Measurements from ENCODE around the gene POPDC3. TPM values are rescaled to one million over a fixed set of nuclear protein-coding genes. Genes with fewer than 3 reads are reported as not detected.

The POPDC3 gene
- total RNA-seq, 1 donor from 2014 or later = 50.1 TPM

DNA sequence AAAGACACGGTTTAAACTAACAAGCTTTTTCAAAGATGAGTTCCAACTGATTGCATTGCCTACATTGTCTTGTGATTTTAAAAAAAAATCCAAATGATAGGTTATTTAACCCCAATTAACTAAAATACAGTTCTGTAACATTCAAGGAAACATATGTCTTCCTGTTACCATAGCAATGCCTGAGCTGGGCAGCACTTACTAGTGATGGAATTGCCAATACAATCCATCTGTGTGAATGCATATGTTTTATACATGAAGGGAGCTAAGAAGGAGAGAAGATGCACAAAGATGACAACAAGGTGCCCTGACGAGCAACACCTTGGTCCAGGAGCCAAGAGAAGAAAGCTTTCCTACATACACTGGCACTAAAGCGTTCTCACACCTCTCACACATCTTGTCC is 68.7 kb downstream of the POPDC3 start:
- DNase-seq (no peak), ATAC-seq (ENCODE audit: poor library complexity) (no peak)
- intact Hi-C loops (cut with DNase I) = no loop called here

DNA sequence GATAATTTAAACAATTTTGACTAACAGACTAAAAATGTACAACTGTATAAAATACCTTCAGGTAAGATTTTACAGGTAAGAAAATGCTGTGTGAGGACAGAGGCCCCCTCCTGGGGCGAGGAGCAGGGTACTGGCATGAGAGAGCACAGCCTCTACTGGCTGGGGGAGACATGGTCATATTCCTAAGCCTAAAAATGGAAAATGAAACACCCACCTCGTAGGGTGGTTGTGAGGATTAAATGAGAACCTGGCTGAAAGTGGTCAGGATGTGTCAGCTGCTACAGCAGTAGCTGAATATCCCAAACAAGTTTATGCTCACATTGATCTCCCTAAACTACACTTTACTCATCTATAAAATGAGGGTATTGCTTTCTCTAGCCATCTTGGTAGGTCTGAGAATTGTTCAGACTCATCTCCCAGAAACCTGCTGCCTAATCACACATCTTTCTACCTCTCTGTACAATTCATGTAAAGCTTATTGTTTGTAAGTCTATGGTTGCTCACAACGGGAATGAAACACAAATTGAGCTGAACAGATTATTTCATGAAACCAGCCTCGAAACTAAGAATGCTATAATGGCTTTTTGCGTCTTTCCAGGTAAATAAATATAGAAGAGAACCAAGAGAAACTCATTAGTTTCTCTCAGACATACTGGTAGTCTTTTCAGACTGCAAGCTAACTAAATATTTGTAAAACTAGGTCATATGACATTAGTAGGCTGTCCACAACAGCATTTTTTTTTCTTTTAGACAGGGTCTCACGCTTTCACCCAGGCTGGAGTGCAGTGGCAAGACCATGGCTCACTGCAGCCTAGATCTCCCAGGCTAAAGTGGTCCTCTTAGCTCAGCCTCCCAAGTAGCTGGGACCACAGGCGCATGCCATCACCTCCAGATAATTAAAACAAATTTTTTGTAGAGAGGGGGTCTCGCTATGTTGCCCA is 69.6 kb downstream of the POPDC3 start:
- intact Hi-C loops (cut with DNase I) = no loop called here
- ATAC-seq (ENCODE audit: poor library complexity) = no peak
- DNase-seq = no peak

DNA sequence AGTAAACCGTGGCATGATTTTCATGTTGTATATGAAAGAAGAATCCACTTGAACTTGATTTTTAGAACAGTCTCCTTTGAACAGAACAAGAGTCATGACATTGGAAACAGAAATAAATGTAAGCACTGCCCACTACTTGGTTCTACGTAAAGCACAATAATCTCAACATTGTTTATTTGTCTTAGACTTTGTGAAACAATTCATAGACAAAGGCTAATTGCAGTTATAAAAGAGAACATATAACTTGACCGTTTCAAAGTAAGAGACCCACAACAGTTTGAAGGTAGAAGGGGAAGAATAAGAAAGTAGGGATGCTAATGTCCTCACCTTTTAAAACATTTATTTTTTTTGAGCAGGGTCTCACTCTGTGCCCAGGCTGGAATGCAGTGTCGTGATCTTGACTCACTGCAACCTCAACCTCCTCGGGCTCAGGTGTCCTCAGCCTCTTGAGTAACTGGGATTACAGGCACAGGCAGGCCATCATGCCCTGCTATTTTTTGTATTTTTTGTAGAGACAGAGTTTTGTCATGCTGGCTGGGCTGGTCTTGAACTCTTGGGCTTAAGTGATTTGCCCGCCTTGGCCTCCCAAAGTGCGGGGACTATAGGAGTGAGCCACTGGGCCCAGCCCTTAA is 71.1 kb downstream of the POPDC3 start:
- DNase-seq (no peak), ATAC-seq (ENCODE audit: poor library complexity) (no peak)
- intact Hi-C loops (cut with DNase I) = no loop called here

Other genes with a start within 250 kb of the POPDC3 start
- gene LIN28B, start 222.9 kb downstream of the POPDC3 start, total RNA-seq = not detected
- 23.0 TPM for gene PREP, start 223.1 kb upstream of the POPDC3 start, total RNA-seq

All from Right ventricle myocardium superior (tissue), 1 donor.